Ovary (tissue), 9 donors: ENCODE results near the gene SON. TPM values are rescaled to one million over a fixed set of nuclear protein-coding genes. Genes with fewer than 3 reads are reported as not detected.

ENCODE experiments used
- DNase-seq, 5 donors: peaks; one replicate each; pipeline ENCODE4 v3.0.0-alpha.2; 2019 to 2020
- H3K27ac ChIP-seq, 2 donors: fragments of 200-600 bp; one replicate each; pipeline versions ENCODE4 v1.5.1 to v1.8.0; 2019 to 2022
- H3K27me3 ChIP-seq: fragments of 200-600 bp; one replicate; pipeline ENCODE4 v1.8.0; 2022
- H3K36me3 ChIP-seq: fragments of 200-600 bp; sonication (generic); one replicate; pipeline ENCODE4 v1.5.1; 2019
- H3K4me1 ChIP-seq: one replicate; pipeline ENCODE4 v1.8.1; 2013; ENCODE audit warnings: mild to moderate bottlenecking, moderate library complexity; ENCODE audit not compliant: insufficient read depth
- H3K4me3 ChIP-seq: fragments of 200-600 bp; sonication (generic); one replicate; pipeline ENCODE4 v1.5.1; 2017
- H3K9me3 ChIP-seq, 2 donors: fragments of 200-600 bp in 1 of 2; sonication (generic) in 1 of 2; one replicate each; pipeline versions ENCODE4 v1.5.1 to v1.8.1; 2013 to 2019; ENCODE audit warnings: mild to moderate bottlenecking in 1 of 2, moderate library complexity in 1 of 2
- CTCF ChIP-seq, 3 donors: fragments of 450-650 bp in 2 of 3; fragments of 200-600 bp in 1 of 3; IDR thresholded peaks; one replicate each; pipeline versions ENCODE4 v1.5.1 to v1.8.0; 2016 to 2022; ENCODE audit warnings: antibody characterized with exemption in 3 of 3, mild to moderate bottlenecking in 1 of 3
- EP300 ChIP-seq: sonication (generic); formaldehyde crosslinking; IDR thresholded peaks from one replicate; pipeline ENCODE4 v1.6.1; 2017; ENCODE audit warnings: antibody characterized with exemption
- POLR2A ChIP-seq: fragments of 450-650 bp; IDR thresholded peaks from one replicate; pipeline ENCODE4 v1.6.1; 2017; ENCODE audit warnings: antibody characterized with exemption, mild to moderate bottlenecking, moderate library complexity
- WGBS, 3 donors: extraction: QIAGEN DNeasy Blood & Tissue Kit in 1 of 3; methylation state at CpG; one replicate each; pipeline versions ENCODE4 v1.1.5 to v1.1.7; 2013 to 2017; 5-methylcytosine and 5-hydroxymethylcytosine counted together
- intact Hi-C, 4 donors: fragments of 100-400 bp; cut with DNase I; formaldehyde crosslinking; loops; one replicate each; pipeline versions ENCODE4 v1.11.0 to v1.15.1; 2022 to 2023
- polyA plus RNA-seq, 2 donors: library from polyadenylated mRNA; stranded (reverse); fragments of 200-250 nt in 1 of 2; fragments of 350-450 nt in 1 of 2; fragmentation: Illumina TruSeq in 1 of 2; extraction: RNeasy Lipid Tissue Mini Kit (QIAGEN cat#74804) in 1 of 2; gene quantifications; one replicate each; pipeline ENCODE4 v1.2.3, GENCODE V29; 2013 to 2014
- total RNA-seq, 7 donors: library from RNA; depleted of rRNA in 2 of 7; stranded (reverse); fragments of >200 nt in 2 of 7; fragmentation: NEBNext Ultra II Directional in 3 of 7; extraction: Animal tissue kit (Norgen Biotek cat#: 25700) in 3 of 7; gene quantifications; one replicate each; pipeline versions ENCODE4 v1.1.0 to v1.2.4, GENCODE V29; 2016 to 2023
- donor health status: DM: no; HTN: no; CAD: no; lungs with moderate emphysema.
- donor health status: DM: no; HTN: no; CAD: no.
- donor health status: Bipolar disorder and iron deficiency.
- donor health status: DM: yes; HTN: yes; CAD: no.
- donor health status: DM: no; HTN: no; CAD: no.
- donor health status: DM: yes; HTN: yes; CAD: no.

SON gene
- total and polyA plus RNA-seq, 9 donors = 107 to 351 (median 263) TPM

DNA sequence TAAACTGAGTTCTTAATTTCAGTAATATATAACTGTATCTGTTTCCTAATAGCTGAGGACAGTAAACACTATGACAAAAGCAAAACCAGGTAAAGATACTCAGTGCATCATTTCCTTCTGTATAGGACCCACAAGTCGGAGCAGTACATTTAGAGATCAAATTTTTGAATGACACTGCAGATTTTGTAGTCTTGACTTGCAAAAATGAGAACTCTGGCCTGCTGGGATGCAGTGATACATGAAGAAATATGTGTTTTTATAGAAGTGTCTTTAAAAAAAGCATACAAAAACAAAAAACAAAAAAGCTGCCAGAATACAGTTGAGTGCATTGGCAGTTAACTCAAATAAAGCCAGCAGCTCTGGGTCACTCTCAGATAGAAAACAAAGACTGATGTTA lies 19.9 kb upstream of the SON start:
- intact Hi-C loops = no loop called here
- no peaks in the 10 kb centered on the region for H3K36me3 ChIP-seq
- WGBS, 3 donors = 28 to 68% (median 31%) methylated on average over 1 of the region's 1 CpG

DNA sequence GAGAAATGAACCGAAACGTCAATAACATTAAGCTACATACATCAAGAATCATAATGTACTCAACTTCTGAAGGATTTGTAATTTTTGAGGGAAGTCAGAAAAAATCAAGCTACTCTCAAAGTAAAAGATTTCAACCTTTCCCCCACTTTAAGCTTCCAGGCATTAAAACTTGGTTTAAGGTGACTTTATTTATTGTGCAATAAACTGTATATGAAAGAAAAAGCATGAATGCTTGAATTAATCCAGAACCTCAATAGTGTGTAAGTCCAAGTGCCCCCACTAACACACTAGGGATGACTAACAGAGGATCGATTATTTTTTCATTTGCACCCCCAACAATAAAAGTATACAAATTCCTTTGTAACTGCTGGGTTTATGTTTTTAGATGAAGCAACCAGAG lies 11.8 kb upstream of the SON start:
- DNase-seq = no peak
- Histone ChIP-seq H3K9me3 (no peaks in the 10 kb centered on the region), H3K4me1 (no peaks in the 10 kb centered on the region), H3K27me3 (no peaks in the 10 kb centered on the region), H3K4me3 (no peak overlapping the region), H3K27ac (no peak overlapping the region), H3K36me3 (no peaks in the 10 kb centered on the region)
- intact Hi-C loops = no loop called here
- no peak for TF ChIP-seq CTCF (IDR thresholded peaks at IDR 0.05)
- no peak for TF ChIP-seq POLR2A
- no peak for TF ChIP-seq EP300
- 80 to 91% (median 81%) methylated on average over 3 of the region's 3 CpGs for WGBS, 3 donors

More for the DNA sequence above, 19.9 kb upstream of the SON start:
- no peaks in the 10 kb centered on the region for H3K27me3 ChIP-seq
- H3K9me3 ChIP-seq = no peaks in the 10 kb centered on the region
- no peak overlapping the region for H3K27ac ChIP-seq
- H3K4me1 ChIP-seq = no peaks in the 10 kb centered on the region
- TF ChIP-seq EP300 = no peak
- no peak for TF ChIP-seq POLR2A
- no peak for TF ChIP-seq CTCF (IDR thresholded peaks at IDR 0.05)
- no peak for DNase-seq
- H3K4me3 ChIP-seq = no peak overlapping the region

DNA sequence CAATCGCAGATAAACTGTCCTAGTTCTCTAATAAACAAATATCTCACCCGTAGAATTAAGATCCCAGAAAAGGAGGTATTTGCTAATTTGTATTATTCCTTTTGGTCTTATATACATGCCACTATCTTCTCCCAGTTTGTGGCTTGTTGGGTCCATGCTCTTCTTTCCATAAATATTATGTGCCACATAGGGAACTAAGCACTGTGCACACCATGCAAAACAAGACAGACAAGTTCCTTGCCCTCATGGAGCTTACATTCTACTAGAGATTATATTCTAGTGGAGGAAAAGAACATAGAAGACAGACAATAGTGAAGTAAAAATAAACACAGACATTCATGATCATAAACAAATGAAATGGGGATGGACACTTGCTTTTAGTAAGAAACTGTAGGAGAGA lies 5.6 kb upstream of the SON start:
- no peak overlapping the region for H3K27ac ChIP-seq
- H3K36me3 ChIP-seq = no peaks in the 10 kb centered on the region
- 84 to 93% (median 89%) methylated on average over 2 of the region's 2 CpGs for WGBS, 3 donors
- peaks cover 4% of the 10 kb centered on the region for H3K4me1 ChIP-seq
- DNase-seq = no peak
- intact Hi-C loops = no loop called here
- H3K4me3 ChIP-seq = no peak overlapping the region
- no peaks in the 10 kb centered on the region for H3K9me3 ChIP-seq
- H3K27me3 ChIP-seq = no peaks in the 10 kb centered on the region
- TF ChIP-seq EP300 (no peak), POLR2A (no peak), CTCF (IDR thresholded peaks at IDR 0.05) (no peak)

- Histone ChIP-seq H3K36me3 (no peaks in the 10 kb centered on the region), H3K4me1 (peaks cover 4% of the 10 kb centered on the region), H3K27ac (no peak overlapping the region), H3K4me3 (no peak overlapping the region), H3K9me3 (no peaks in the 10 kb centered on the region), H3K27me3 (no peaks in the 10 kb centered on the region)
- DNase-seq = no peak
- WGBS, 3 donors = 73 to 80% (median 78%) methylated on average over 4 of the region's 4 CpGs
- intact Hi-C loops = loop anchor here in 1 of 4 donors (5.0 kb wide), 1 partner anchor 103 kb away; the partner anchor contains the start of genes CRYZL1 and ITSN1
- no peak for TF ChIP-seq EP300
- no peak for TF ChIP-seq CTCF (IDR thresholded peaks at IDR 0.05)
- no peak for TF ChIP-seq POLR2A
Observed at GRCh38 chr21:33539616-33540015, 3.2 kb upstream of the SON start.
